Endothelial cell of umbilical vein (primary cell): ENCODE data around the gene GRIN3B.

ENCODE experiments used
- CTCF ChIP-seq, 2 donors: IDR thresholded peaks; 1 replicate in 1 of 2; 2 replicates in 1 of 2; pipeline ENCODE4 v1.5.1; 2011; ENCODE audit warnings: low read length in 2 of 2, mild to moderate bottlenecking in 2 of 2, moderate library complexity in 2 of 2, control low read depth in 1 of 2, inconsistent platforms in 1 of 2, low read depth in 1 of 2; ENCODE audit not compliant: insufficient read depth in 1 of 2; ENCODE audit errors: extremely low read depth in 1 of 2
- EZH2 ChIP-seq: IDR thresholded peaks from 2 replicates; pipeline ENCODE4 v1.6.1; 2012; ENCODE audit warnings: borderline replicate concordance, low read depth, mild to moderate bottlenecking, moderate library complexity, low read length, inconsistent platforms; ENCODE audit not compliant: severe bottlenecking
- FOS ChIP-seq: IDR thresholded peaks from 2 replicates; pipeline ENCODE4 v1.6.1; 2011; ENCODE audit warnings: mild to moderate bottlenecking, low read length, moderate library complexity, borderline replicate concordance; ENCODE audit not compliant: insufficient read depth
- GATA2 ChIP-seq: IDR thresholded peaks from 2 replicates; pipeline ENCODE4 v1.7.0; 2011; ENCODE audit warnings: low read depth, mild to moderate bottlenecking, moderate library complexity, mixed read lengths, low read length; ENCODE audit not compliant: insufficient read length, insufficient read depth
- JUN ChIP-seq: IDR thresholded peaks from 2 replicates; pipeline ENCODE4 v1.6.1; 2011; ENCODE audit warnings: borderline replicate concordance, low read depth; ENCODE audit not compliant: insufficient read length, insufficient read depth
- MAX ChIP-seq: IDR thresholded peaks from 2 replicates; pipeline ENCODE4 v1.6.1; 2011; ENCODE audit not compliant: insufficient read depth, insufficient read length
- MYC ChIP-seq: IDR thresholded peaks from one replicate; pipeline ENCODE4 v1.6.1; 2011; ENCODE audit warnings: mild to moderate bottlenecking, low read depth, low read length
- POLR2A ChIP-seq: IDR thresholded peaks from 2 replicates; pipeline ENCODE4 v1.6.1; 2012; ENCODE audit warnings: low read depth, mild to moderate bottlenecking, control low read depth, low read length
- POLR2AphosphoS5 ChIP-seq: IDR thresholded peaks from 2 replicates; pipeline ENCODE4 v1.6.1; 2012; ENCODE audit warnings: low read depth, mild to moderate bottlenecking, control low read depth, low read length, moderate library complexity; ENCODE audit not compliant: insufficient read depth

GRCh38 chr19:990119-990571 is 10.1 kb upstream of the GRIN3B start:
- TF ChIP-seq CTCF (IDR thresholded peaks at IDR 0.05; ENCODE audit: extremely low read depth in 1 of 2, insufficient read depth in 1 of 2, low read depth in 1 of 2, low read length in 2 of 2): no peak
- TF ChIP-seq POLR2AphosphoS5: no peak
- TF ChIP-seq POLR2A: no peak
- no peak for TF ChIP-seq EZH2
- no peak for TF ChIP-seq GATA2
- TF ChIP-seq FOS: no peak
- no peak for TF ChIP-seq JUN
- no peak for TF ChIP-seq MYC
- no peak for TF ChIP-seq MAX
